ENCODE data around the gene SLC26A1.
A peak's percentile ranks its signal among the peaks of the same experiment; 100 is the strongest.

Gene SLC26A1

GRCh38 chr4:997375-998071 is 4.3 kb upstream of the SLC26A1 start:
- no peak for DNase-seq

GRCh38 chr4:996997-997374 is 3.8 kb upstream of the SLC26A1 start:
- DNase-seq = no peak

GRCh38 chr4:996030-996996 is 3.1 kb upstream of the SLC26A1 start:
- no peak for DNase-seq

- no peak for DNase-seq
Measured at GRCh38 chr4:995311-996026, 2.3 kb upstream of the SLC26A1 start.

GRCh38 chr4:992297-993110 is 700 bp downstream of the SLC26A1 start:
- no peak for DNase-seq

GRCh38 chr4:991451-992296 is 1.5 kb downstream of the SLC26A1 start:
- DNase-seq = no peak

GRCh38 chr4:990746-991367 is 2.3 kb downstream of the SLC26A1 start:
- no peak for DNase-seq

GRCh38 chr4:989722-990471 is 3.3 kb downstream of the SLC26A1 start:
- no peak for DNase-seq

- no peak for DNase-seq
Measured at GRCh38 chr4:988726-989721, 4.2 kb downstream of the SLC26A1 start.

- no peak for DNase-seq
Measured at GRCh38 chr4:987624-988513, 5.3 kb downstream of the SLC26A1 start.

GRCh38 chr4:986879-987623 is 6.2 kb downstream of the SLC26A1 start, which contains the start of gene IDUA:
TSS of gene IDUA (plus strand) at chr4:987044. CDS start at chr4:987085, 41 bp downstream.
- DNase-seq = peak; percentile 86 to 88

GRCh38 chr4:986428-986878 is 6.8 kb downstream of the SLC26A1 start:
- DNase-seq = no peak

- peak; percentile 60 to 67 for DNase-seq
Measured at GRCh38 chr4:985123-985830, 7.9 kb downstream of the SLC26A1 start.

- DNase-seq = no peak
Measured at GRCh38 chr4:984336-985054, 8.7 kb downstream of the SLC26A1 start.

- no peak for DNase-seq
Measured at GRCh38 chr4:982814-983213, 10.4 kb downstream of the SLC26A1 start.

GRCh38 chr4:982291-982690 is 10.9 kb downstream of the SLC26A1 start:
- no peak for DNase-seq
